IPS-11a (cell line): Measurements from ENCODE around the gene DPYSL5.

Source experiments
- H3K4me3 ChIP-seq: one replicate; pipeline ENCODE4 v1.5.1; 2013; ENCODE audit warnings: low read depth, low read length, control low read depth

DPYSL5 gene

DNA sequence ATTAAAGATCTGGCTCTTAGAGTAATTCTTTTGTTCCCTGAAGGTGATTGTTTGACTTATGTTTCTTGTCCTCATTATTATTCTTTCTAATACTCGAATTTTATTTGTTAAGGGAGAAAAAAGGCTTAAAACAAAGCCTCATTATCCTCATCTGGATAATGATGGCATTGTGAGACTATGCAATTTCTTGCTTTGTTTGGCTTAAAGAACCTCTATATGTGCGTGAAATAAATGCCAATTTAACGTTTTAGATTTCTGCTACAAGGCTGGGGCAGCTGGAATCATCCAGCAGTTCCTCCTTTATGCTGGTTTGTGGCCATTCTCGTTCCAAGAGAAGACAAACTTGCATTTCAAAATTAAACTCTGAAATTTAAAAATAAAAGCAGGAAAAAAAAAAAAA is 4.9 kb upstream of the DPYSL5 start:
- H3K4me3 ChIP-seq: no peak overlapping the region

GRCh38 chr2:26845021-26845420 is 2.9 kb upstream of the DPYSL5 start:
- no peak overlapping the region for H3K4me3 ChIP-seq

DNA sequence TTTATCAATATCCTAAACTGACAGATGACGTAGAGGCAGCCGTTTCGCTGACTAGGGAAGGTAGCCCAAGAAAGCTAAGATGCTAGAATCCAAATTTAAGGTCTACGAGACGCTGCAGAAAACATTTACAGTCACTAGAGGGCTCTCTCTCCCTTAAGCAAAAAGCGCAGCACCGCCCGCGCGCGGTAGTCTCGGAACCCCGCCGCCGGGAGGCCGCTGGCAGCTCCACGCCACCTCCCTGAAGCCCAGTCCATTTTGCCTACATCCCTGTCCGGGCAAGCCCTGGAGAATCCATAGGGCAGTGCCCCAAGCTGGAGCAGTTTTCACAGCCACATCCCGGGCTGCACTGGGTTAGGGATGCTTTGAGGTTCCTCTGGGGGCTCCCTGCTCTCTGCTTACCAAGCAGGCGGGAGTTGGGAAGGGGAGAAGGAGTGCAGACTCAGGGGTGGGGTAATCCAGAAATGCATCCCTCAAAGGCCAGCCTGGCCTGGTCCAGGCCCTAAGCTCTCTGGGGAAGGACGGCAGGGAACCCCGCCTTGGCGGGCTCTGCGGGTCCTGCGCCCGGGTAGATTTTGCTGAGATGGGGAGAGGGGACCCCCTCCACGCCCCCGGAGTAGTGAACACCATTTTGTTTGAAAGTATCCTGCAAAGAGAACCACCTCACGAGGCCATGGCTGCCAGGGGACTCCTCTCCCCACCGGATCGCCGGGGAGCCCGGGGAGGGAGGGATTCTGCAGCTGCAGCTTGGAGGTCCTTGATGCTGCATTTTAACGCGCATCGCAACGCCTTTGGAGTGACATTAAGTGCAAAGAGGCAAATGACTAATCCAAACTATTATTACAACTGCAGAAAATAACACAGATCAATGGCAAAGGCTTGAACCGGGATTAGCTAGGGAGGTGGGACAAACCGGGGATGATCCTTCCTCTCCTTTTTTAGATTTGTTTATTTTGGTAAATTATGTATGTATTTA is 1.3 kb upstream of the DPYSL5 start:
- H3K4me3 ChIP-seq: peak overlapping the region; percentile 56

- H3K4me3 ChIP-seq: peak overlapping the region; percentile 56
Observed at GRCh38 chr2:26847307-26847654, 651 bp upstream of the DPYSL5 start.

GRCh38 chr2:26848336-26849055 is 564 bp downstream of the DPYSL5 start:
- H3K4me3 ChIP-seq: peak overlapping the region; percentile 9

DNA sequence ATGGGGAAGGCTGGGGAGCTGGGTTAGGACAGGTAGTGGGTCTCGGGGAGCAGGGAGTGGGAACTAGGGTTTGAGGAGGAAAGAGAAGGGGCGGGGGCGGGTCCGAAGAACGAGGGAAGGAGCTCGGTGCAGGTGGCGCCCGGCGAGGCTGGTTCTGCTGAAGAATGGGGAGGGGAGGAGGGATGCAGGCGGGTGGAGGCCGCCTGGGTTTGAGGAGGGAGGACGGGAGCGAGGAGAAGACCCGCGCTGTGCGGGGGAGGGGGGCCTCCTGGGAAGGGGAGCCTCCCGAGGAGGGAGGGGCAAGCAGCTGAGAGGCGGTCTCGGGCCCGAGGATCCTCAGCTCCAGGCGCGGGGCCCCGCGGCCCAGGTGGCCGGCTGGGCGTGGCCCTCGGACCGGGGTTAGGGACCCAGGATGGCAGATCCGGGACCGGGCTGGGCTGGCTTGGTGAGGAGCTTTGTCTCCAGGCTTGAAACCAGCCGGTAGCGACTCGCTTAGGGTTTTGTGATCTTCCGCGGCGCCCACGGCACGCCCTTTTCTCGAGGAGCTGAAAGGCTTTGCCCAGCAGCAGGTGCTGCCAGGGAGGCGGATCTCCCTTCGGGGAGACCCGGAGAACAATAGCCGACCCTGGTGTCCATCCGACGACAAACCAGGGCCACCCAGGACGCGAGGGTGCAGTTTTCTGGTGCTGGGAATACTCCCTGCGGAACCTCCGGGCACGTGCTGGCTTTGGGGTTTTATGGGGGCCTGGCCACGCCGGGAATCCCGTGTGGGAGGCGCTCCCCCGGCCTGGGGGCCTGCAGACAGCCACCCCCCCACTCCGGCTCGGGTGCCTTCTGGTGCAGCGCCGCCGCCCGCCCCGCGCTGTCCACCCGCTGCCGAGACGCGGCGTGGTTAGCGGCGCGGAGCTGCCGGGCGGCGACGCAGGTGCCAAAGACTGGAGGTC is 1.4 kb downstream of the DPYSL5 start:
- peak overlapping the region; percentile 9 for H3K4me3 ChIP-seq

DNA sequence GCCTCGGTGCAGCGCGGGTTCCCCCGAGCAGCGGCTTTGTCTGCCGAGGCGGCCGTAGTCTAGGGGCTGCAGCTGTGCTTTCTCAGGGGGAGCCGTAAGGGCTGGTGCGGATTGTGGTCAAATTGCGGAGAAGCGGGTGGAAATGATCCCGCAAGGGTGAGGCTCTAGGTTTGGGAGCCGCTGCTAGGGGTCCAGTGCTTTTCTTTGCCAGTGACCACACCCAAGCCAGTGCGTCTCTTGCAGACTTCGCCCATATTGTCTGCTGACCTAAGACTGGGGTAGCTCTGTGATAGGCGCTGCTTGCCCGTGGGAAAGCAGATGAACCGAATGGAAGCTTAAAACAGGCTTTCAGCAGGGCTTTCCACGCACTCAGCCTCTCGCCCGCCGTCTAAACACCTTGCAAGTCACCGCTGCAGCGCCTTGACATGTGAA is 2.1 kb downstream of the DPYSL5 start:
- peak overlapping the region; percentile 13 for H3K4me3 ChIP-seq

DNA sequence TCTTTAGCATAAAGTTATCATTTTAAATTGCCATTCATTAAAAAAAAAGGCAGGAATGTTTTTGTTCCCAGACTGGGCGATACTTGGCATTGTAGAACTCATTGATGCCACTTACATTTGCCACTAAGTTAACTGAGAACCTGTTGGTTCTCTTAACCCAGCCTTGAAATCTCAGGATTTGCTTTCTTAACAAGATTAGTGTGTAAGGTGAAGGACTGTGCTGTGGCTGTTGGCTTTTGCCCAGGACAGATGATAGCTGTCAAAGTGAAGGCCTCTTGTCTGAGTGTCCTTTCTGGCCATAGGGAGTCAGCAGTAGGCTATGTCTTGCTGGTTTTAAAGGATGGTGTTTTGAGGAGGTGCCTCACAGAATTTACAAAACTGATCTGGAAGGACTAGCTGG is 2.6 kb downstream of the DPYSL5 start:
- H3K4me3 ChIP-seq: no peak overlapping the region

DNA sequence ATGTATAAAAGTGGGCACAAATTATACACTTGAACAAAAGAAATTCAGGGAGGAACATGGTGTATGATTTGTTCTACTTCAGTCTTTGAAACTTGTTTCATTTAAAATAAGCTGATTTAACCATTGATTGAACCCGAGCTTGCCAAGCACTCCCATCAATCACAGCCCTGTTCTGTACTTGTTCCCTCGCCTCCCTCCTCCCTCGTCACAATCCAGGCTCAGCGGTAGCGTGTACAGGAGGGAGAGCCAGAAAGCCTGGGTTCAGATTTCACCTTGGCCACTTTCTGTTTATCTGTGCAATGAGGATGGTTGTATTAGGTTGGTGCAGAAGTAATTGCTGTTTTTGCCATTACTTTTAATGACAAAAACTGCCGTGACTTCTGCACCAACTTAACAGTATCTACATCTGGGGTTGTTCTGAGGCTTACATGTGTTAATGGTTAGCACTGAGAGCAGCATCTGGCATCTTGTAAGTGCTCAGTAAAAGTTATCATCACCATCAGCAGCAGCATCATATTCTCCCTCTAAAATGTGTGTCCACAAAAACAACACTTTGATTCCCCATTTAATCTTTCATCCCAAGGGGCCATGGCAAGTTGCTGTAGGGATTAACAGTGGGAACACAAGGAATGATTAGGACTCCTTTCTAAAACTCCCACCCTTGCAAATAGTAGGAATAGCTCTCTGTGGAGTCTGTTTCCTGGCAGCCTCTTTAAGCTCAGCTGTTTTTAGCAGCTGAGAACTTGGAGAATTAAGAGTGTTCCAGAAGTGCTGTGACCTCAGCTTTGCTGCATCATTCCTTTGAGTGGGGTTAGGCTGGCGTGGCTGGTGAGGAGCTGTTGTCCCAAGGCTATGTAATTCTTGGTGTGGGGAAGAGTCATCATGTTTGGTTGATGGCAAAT is 4.7 kb downstream of the DPYSL5 start:
- no peak overlapping the region for H3K4me3 ChIP-seq

- H3K4me3 ChIP-seq: no peak overlapping the region
Observed at GRCh38 chr2:26853751-26854150, 5.8 kb downstream of the DPYSL5 start.

GRCh38 chr2:26854283-26854827 is 6.4 kb downstream of the DPYSL5 start:
- H3K4me3 ChIP-seq: no peak overlapping the region

DNA sequence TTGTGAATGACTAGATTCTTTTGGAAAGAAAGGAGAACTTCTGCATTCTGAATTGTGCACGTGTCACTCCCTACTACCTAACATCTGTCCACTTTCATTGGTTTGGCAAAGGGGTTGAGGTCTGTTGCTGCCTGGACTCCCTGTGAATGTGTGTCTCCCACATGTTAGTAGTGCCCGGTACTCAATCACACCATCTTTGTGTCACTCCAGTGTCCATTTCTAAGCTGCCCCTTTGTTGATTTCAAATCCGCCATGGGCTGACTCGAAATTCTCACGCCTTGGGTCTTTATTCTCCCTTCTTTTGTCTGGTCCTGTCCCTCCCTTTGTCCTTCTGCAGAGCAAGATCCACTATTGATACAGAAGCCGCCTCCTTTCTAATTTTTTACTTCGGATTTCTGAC is 7.5 kb downstream of the DPYSL5 start:
- H3K4me3 ChIP-seq: no peak overlapping the region

DNA sequence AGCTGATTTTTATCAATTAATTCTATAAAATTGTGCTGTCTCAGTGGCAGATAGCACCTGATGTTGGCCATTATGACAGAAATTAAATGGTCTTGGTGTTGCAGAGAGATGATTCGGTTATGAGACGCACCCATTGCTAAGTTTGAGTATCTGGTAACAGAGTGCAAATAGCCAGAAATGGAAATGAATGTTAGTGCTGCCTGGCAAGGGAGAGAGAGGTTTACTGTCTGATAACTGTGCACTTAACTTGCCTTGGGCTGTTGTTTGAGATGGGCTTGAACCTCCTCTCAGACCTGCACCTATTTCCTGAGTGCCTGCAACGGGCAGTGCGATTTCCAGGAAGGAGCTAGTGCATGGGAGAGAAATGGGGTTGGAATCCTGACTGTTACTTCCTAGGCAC is 11.7 kb downstream of the DPYSL5 start:
- H3K4me3 ChIP-seq: no peak overlapping the region

DNA sequence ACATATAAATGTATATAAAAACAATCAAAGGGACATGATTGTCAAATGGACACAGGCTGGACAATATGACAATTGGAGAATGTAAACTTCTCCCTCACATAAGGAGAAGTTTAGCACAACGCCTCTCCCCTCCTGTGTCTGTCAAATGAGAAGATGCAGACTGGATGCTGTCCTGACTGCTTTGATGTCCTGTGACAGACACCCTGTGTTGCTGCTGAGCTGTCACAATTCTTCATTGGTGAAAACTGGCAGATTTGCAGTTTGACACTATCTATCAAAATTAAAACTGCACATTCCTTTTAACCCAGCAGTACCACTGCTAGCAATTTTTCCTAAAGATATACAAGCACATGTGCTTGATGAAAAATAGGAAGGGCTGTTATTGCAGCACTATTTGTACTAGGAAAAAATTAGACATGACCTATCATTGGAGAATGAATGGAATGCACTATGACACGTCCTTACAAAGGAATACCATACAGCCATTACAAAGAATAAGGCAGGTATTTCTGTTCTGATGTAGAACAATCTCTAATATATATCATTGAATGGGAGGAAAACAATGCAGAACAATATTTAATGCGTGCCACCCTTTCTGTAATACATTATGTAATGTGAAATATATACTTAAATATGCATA is 12.4 kb downstream of the DPYSL5 start:
- H3K4me3 ChIP-seq: no peak overlapping the region

DNA sequence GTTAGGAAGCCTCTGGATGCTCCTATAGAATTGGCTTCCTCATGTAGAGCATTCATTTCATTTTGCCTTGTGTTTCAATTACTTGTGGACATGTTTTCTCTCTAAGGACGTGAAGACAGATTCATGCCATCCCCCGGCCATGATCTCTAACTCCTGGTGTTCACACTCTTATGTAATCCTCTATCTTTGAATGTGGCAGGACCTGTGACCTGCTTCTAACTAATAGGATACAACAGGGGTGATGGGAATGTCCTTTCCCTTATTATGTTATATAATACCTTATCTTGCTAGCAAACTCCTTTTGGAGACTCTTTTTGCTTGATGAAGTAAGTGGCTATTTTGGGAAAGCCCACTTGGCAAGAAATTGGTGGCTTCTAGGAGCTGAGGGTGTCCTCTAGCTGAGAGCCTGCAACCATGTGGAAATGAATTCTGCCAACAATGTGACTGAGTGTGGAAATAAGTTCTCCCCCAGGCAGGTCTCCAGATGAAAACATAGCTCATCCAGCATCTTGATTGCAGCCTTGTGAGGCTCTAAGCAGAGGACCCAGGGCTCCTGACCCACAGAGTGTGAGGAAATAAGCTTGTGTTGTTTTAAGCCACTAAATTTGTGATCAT is 13.8 kb downstream of the DPYSL5 start:
- H3K4me3 ChIP-seq: no peak overlapping the region

- no peak overlapping the region for H3K4me3 ChIP-seq
Observed at GRCh38 chr2:26864226-26864625, 16.3 kb downstream of the DPYSL5 start.

DNA sequence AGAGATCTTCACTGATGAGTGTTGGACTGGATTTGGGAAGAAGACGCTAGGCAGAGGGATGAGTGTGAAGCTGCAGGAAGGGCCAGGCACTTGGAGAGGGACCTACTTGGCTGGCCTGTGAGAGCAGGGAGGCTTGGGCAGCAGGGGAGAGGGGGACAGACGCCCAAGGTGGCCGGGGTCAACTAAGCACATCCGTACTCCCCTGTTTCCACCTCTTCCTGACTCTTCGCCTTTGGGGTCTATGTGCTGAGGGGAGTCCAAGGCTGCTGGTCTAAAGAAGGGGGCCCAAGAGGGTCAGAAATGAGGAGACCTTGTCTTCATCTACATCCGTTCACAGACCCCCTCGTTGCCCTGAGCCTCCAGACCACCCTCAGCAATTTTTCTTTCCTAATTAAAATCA is 16.7 kb downstream of the DPYSL5 start:
- H3K4me3 ChIP-seq: no peak overlapping the region

GRCh38 chr2:26870585-26871095 is 22.7 kb downstream of the DPYSL5 start:
- no peak overlapping the region for H3K4me3 ChIP-seq
